ENCODE data around the gene MMP25.
A peak's percentile ranks its signal among the peaks of the same experiment; 100 is the strongest.

Gene MMP25

DNA sequence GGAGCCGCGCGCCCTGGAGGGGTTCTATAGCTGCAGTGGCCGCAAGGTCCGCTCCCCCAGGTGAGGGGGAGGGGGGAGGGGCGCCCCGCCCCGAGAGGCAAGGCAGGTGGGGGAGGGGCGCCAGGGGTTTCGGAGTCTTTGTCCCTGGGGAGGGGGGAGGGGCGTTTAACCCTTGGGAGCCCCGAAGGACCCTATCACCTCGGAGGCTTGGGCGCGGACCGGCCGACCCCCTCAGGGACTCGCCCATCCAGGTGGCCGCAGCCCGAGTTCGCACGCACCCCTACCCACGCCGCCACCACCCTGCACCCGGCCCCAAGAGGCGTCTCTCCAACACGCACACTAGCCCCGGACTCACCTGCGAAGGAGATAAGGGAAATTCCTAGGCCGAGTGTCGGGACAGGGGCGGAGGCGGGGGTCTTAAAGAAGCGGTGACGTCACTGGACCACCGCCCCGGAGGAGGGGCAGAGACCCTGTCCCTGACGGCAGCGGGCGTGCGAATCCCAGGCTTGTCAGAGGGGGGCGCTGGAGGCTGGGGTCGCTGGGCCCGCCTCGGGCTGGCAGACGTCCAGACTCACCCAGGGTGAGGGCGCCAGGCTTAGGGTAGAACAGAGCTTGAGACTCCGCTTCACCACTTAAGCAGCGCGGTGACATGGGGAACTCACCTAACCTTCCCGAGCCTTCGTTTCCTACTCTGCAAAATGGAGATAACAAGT lies 28.4 kb upstream of the MMP25 start, which contains the start of gene CLDN6:
CLDN6 (minus strand) TSS at position 390 of the 713 bp plus-strand sequence. CDS start 2,162 bp downstream, outside the sequence.
- DNase-seq, result no peak

GRCh38 chr16:3019594-3020246 lies 26.6 kb upstream of the MMP25 start:
- no peak for DNase-seq

GRCh38 chr16:3020247-3020603 lies 26.1 kb upstream of the MMP25 start, which contains the start of gene TNFRSF12A:
Gene TNFRSF12A (plus strand): TSS chr16:3020368. CDS start chr16:3020398, 30 bp downstream.
- peak; percentile 31 to 38 (median 36) for DNase-seq

- peak in 2 of 4 experiments; percentile 34 to 40 for DNase-seq
Observed at GRCh38 chr16:3020604-3021448, 25.5 kb upstream of the MMP25 start.

DNA sequence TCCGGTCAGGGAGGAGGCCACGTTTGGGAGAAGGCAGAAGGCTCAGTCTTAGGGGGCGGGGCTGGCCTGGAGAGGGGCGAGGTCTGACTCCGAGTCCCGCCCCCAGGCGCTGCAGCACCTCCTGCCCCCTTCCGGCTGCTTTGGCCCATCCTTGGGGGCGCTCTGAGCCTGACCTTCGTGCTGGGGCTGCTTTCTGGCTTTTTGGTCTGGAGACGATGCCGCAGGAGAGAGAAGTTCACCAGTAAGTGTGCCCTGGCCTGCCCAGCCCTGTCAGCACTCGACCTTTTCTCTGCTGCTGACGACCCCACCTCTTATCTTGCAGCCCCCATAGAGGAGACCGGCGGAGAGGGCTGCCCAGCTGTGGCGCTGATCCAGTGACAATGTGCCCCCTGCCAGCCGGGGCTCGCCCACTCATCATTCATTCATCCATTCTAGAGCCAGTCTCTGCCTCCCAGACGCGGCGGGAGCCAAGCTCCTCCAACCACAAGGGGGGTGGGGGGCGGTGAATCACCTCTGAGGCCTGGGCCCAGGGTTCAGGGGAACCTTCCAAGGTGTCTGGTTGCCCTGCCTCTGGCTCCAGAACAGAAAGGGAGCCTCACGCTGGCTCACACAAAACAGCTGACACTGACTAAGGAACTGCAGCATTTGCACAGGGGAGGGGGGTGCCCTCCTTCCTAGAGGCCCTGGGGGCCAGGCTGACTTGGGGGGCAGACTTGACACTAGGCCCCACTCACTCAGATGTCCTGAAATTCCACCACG lies 24.7 kb upstream of the MMP25 start:
- DNase-seq, result peak; percentile 25 to 55 (median 34)

DNA sequence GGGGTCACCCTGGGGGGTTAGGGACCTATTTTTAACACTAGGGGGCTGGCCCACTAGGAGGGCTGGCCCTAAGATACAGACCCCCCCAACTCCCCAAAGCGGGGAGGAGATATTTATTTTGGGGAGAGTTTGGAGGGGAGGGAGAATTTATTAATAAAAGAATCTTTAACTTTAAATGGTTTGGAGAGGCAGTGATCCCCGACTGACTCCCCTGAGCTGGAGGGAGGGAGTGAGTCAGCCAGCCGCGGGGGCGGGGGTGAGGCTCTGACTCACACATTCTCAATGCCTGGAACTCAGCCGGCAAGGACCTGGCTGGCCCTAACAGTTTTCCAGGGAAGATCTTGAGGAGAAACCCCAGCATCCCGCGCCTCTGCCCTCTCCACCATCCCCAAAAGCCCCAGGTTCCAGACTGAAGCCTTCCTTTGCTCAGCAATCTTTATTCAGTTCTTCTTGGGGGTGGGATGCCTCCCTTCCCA lies 24.1 kb upstream of the MMP25 start:
- peak; percentile 67 to 80 (median 70) for DNase-seq

DNA sequence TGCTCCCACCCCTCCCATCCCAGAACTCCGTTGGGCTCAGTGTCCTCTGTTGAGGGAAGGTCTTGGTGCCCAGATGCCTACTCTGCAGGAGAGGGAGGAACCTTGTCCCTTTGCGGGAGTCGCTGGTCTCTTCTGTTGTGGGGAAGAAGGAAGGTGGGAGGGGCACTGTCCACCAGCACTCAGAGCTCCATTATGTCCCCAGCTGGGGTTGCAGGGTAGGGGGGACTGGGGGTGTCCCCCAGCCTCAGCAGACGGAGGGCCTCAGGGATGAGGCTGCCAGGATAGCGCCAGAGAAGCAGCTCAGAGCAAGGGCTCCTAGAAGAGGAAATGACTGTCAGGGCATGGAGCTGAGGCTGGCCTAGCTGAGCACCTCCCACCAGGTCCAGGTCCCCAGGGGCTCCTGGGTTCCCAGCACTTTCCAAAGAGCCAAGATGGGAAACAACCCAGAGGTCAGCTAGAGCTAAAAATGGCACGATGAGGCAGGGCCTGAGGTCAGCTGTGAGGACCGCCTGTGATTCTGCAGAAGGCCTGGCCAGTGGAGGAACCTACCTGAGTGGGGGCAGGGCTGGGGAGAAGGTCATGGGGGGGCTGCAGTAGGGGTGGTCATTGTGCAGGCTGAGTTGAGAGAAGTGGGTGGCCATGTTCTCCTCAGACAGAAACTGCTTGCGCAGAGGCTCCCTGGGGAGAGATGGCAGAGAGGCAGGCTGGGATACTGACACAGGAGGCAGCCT lies 23.5 kb upstream of the MMP25 start:
- no peak for DNase-seq

GRCh38 chr16:3023415-3023668 lies 23.0 kb upstream of the MMP25 start:
- no peak for DNase-seq

GRCh38 chr16:3023669-3024478 lies 22.5 kb upstream of the MMP25 start, which contains the start of the genes HCFC1R1 and THOC6:
Gene HCFC1R1 (minus strand): TSS chr16:3023942. CDS start chr16:3023941, 1 bp downstream.
Gene THOC6 (plus strand): TSS chr16:3024035. CDS start chr16:3024327, 292 bp downstream.
- DNase-seq, result peak; percentile 88 to 90 (median 90)

GRCh38 chr16:3025032-3026002 lies 21.0 kb upstream of the MMP25 start:
- DNase-seq, result no peak

DNA sequence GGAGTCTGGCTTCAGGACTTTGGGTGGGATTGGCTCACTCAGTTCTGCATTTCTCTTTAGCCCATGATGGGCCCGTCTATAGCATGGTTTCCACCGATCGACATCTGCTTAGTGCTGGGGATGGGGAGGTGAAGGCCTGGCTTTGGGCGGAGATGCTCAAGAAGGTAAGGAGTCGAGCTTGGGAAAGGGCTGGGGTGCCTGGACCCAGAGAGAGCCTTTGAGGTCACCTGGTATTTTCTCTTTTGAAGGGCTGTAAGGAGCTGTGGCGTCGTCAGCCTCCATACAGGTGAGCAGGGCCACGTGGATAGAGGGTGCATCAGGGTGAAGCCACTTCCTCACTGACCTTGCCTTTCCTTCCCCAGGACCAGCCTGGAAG lies 20.4 kb upstream of the MMP25 start:
- DNase-seq, result no peak

DNA sequence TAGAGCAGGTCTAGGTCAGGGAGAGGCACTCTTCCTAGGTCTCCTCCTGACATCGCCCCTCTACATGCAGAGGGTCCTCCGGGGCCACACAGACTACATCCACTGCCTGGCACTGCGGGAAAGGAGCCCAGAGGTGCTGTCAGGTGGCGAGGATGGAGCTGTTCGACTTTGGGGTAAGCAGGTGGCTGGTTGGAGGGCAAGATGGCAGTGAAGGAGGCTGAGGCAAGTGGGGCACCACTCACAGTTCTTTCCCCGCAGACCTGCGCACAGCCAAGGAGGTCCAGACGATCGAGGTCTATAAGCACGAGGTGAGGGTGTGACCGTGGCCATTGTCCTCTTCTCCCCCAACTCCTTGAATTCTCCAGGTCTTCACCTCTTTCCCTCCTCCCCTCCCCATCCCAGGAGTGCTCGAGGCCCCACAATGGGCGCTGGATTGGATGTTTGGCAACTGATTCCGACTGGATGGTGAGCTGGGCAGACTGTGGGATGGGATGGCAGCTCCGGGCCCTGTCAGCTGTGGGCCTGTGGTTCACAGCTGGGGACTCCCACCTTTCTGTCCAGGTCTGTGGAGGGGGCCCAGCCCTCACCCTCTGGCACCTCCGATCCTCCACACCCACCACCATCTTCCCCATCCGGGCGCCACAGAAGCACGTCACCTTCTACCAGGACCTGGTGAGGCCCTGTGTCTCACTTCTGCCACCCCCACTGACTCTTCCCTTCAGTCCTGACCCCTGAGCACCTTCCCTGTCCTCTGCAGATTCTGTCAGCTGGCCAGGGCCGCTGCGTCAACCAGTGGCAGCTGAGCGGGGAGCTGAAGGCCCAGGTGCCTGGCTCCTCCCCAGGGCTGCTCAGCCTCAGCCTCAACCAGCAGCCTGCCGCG lies 19.5 kb upstream of the MMP25 start:
- DNase-seq, result no peak

DNA sequence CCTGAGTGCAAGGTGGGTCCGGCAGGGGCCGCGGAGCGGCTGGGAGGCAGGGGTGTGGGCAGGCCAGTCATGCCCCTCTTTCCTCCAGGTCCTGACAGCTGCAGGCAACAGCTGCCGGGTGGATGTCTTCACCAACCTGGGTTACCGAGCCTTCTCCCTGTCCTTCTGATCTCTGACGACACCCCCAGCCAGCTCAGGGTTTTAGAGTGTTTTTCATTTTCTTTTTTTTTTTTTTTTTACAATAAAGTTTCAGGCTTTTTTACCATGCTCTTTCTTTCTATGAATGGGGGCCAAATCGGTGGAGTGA lies 18.9 kb upstream of the MMP25 start:
- DNase-seq, result no peak

DNA sequence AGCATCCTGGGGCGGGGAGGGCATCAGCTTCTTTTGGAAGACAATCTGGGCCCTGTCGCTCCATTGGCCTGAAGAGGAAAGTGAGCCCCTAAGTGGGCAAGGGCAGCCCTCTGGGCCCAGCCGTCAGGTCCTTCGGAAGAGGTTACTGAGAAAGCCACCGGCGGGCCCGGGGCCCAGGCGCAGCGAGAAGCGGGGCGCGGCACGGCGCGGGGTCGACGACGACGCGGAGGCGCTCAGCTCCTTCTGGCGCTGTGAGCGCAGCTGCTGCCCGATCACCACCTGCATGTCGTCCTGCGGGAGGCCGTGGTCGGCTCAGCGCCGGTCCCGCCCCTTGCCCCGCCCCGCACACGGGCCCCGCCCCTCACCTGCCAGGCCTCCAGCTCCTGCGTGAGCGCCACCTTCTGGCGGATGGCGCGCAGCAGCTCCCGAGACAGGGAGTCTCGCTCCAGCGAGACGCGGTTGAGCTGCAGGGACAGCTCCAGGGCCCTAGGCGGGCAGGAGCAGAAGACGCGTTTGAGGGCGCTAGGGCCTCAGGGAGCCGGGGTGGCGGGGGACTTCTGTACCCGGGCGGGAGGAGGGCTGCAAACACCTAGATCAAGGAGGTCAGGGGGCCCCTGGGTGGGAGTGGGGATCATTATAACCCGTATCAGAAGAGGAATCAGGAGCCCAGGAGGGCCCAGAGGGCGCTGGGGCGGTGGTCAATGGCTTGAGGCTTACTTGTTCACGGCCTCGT lies 18.2 kb upstream of the MMP25 start:
- peak; percentile 75 to 82 (median 76) for DNase-seq

- DNase-seq, result no peak
Observed at GRCh38 chr16:3028716-3029319, 17.5 kb upstream of the MMP25 start.

GRCh38 chr16:3029491-3030221 lies 16.7 kb upstream of the MMP25 start:
- peak in 1 of 4 experiments; percentile 24 for DNase-seq
